ENCODE measurements around the gene CKS1B.

CKS1B gene

DNA sequence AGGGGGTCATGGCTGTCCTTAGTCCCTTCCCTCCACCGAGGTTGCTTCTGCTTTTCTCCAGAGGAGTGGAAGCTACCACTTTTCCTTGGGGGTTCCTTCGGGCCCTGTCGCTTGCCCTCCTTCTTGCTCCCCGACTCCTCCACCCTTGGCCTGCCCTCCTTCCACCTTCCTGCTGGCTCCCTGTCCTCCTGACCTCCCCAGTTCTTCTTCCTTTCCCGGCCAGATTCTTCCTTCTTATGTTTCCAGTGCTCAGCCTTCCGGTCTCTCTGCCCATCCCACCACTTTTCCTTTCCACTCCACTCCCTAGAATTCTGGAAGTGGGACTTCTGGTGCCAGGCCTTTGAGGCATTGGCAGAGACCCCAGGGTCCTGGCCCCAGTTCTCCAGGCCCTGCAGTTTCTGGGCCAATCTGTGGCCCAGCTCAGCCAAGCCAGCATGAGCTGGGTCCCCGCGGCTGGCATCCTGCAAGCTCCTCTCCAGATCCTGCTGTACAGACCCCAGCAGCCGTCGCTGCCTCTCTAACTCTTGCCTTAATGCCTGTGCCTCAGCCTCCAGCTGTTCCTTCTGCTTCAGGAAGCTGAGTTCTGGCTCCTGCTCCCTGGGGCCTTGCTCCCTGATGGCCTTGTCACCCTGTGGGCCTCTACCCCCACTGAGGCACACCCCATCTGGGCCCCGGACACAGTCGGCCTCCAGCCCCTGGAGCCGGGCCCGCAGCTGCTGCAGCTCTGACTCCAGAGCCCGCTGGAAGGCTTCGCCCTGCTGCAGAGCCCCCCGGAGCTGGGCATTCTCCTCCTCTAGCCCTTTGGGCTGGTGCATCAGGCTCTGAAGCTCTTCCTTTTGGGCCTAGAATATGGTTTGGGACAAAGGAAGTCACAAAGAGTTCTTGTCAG lies 28.3 kb upstream of the CKS1B start:
- DNase-seq = no peak

DNA sequence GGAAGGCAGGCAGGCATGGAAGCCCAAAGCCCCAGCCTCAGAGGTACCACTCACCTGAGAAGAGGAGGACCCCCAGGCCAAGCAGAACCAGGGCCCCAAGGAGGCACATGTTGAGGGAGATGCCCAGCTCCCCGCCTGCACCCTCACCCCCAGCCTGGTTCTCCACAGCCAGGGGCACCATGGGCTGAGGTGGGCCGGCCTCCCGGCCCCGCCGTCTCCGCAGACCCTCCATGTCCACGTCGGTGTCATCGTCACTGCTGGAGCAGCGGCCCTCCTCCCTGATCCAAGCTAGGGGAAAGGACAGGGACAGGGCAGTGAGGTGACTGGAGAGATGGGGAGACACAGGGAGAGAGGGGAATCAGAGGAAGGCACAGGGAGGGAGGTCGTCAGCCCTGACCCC lies 26.4 kb upstream of the CKS1B start:
- no peak for DNase-seq

DNA sequence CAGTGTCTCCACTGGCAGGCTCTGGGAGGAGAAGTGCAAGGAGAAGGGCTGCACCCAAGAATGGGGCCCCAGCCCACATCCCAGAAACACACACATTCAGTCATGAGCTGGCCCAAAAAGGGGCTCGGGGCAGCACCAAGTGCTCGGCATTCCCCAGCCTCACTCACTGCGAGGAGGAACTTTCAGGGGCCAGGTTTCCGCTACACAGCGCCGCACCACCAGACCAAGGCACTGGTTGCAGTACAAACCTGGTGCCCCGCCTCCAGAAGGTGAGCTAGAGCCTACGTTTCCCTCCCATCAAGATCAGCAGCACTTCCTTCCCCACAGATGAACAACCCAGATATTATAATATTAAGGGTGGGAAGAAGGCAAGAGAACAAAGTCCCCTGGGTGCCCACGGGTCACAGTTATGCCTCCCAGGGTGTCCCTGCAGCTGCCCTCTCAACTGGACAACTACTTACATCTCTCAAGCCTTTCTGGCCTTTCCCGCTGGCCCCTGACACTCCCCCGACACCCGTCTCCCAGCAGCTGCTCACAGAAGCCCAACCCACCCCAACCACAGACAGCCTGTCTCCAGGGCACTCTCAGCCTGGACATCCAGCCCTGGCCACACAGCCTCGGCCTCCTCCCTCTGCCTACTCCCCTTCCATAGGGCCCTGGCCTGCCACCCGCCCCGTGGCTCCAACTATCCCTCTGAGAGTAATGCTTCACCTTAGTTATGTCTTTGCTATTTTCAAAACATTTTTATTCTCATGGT lies 22.4 kb upstream of the CKS1B start:
- DNase-seq = no peak

DNA sequence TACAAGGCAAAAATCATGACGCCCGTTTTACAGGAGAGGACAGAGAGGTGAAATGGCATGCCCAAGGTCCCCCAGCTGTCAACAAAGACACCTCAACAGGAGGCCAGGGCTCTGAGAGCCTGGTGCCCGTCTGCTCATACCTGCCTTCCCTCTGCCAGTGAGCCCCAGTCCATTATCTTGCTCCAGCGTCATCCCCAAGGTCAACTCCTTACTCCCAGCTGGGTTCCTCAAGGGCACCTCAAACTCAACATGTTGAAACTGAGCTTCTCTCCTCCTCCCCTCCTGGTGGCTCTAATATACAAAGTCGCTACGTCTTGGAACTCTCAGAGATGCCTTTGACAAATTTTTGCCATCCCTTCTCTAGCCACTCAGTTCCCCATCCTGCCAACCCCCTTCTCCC lies 21.8 kb upstream of the CKS1B start:
- DNase-seq = no peak

DNA sequence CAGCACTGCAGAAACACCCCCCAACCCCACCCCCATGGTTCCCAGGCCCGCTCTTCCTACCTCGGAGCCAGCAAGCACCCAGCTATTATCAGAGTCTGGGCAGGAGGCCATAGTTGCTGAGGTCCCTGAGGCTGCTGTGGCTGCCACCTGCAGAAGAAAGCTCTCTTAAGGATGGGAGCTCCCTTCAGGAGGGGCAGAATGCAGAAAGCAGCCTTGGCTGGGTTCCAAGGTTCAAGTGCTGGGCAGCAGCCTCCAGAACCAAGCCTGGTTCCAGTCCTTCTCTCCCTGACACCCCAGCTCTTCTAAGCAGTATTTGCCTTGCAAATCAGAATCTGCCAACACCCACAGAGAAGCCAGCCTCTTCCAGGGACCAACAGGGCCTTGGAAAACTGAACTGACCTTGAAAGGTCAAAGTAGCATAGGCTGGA lies 20.9 kb upstream of the CKS1B start:
- no peak for DNase-seq

DNA sequence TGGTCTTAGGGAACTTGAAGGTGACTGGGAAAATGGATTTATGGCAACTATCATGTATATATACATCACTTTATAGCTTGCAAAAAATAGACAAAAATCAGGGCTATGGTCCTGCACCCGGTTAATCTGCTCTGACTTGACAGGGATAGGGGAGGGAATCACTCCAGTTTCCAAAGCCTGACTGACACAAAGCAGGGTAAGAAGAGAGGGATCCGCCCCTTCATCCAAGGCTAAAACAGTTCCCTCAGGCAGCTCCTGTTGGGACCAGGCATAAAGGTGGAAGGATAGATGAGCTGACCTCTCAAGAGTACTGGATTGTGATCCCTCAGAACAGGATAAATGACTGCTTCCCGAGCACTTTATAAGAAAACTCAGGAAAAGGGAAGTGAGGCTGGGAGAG lies 19.9 kb upstream of the CKS1B start:
- DNase-seq = no peak

DNA sequence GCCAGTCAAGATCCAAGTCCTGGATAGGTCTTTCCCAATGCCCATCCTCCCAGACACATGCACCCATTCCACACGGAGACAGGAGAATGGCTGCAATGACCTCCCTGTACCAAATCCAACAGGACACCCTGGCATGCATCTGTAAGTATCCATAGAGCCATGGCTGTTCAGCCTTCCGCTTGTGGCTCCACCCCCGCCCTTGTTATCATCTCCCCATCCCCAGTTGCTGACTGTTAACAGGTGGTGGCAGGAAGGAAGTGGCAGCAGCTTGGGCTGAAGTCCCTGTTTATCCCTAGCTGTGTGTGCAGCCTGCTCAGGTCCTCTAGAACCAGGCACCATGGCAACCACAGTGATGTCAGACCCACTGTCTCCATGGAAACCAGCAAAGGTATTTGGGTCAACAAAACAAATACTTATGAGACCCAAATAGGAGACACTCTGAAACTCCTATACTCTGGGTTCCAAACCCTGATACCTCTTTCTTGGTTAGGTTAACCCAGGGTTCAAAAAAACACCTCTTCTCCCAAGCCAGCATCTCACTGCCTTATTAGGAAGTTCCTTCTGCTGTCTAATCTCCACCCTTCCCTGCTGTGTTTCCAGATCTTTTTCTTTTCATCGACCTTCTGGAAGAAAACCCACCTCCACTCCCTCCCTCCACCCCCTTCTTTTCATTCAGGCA lies 19.3 kb upstream of the CKS1B start:
- peak; percentile 63 to 73 for DNase-seq

DNA sequence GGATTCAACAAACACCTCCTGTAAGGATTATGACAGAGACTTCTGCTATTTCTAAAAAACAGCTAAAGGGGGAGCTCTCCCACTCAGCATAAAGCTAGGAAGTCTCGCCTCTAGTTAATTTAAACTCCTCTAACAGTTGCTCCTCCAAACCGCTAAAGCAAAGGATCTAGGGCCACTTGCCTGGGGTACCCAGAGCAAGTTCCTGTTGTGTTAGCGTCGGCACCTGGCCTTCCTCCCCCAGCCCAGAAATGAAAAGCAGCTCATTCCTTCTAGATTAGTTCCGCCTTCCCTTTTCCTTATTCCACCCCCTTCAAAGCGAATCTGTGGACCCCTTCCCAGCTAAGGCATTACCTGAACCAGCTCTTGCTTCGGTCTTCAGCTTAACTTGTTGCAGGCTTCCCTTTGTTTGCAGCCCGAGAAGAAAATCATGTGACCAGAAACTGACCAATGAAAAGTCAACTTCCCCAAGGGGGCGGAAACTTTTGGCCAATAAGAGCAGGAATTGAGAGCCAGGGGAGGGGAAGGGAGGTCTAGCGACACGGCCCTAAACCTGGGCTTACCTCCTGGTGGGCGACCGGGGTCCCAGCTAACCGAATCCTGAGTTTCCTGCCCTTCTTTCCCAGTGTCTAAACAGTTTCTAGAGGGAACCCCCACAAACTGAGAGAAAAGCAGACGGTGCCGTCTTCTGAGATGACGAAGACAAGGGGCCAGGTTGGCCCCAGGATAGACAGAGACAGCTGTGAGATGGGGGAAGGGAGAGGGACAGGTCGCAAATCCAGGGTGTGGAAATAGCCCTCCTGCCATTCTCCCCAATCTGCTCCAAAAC lies 18.6 kb upstream of the CKS1B start, which contains the start of gene PBXIP1:
PBXIP1 (minus strand) TSS at position 382 of the 826 bp plus-strand sequence. CDS start 2,378 bp downstream, outside the sequence.
- peak; percentile 63 to 76 for DNase-seq

DNA sequence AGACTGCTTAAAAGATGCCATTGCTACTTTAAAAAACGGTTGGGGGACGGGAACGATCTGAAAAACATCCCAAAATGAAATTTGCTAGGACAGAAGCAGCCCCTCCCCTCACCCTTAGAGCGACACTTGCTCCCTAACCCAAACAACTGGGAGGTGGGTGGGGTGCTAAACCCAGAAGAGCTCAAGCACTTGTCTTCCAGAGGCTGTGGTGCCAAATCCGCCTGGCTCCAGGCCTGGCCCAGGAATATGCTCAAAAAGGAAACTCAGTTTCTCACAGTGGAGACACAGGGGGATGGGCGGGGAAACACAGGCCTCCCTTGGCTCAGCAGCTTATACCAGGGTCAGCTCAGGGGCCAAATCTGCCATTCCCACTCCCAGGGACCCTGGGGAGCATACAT lies 17.9 kb upstream of the CKS1B start:
- no peak for DNase-seq

DNA sequence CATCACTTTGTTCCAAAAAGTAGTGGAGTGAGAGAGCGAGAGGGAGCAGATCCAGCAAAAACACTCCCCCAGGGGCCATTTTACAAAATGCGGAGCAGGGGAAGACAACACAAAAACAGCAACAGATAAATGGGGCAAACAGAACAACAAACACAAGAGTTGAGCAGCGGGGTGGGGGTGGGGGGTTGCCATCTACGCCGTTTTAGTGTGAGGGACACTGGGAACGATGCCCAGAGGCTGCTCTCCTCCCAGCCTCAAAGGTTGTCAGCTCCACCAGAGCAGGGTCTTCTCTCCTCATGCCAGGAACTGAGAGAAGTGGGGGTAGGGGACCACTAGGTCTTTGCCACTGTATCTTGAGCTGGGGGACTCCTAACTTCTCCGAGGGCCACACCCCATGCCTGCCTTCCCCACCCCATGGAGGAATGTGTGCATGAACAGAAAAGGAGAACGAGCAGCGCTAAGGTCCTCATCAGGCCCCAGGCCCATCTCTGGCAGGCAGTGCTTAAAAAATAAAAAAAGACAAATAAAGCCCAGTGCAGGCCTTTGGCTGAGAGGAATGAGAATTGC lies 17.3 kb upstream of the CKS1B start:
- DNase-seq = no peak

DNA sequence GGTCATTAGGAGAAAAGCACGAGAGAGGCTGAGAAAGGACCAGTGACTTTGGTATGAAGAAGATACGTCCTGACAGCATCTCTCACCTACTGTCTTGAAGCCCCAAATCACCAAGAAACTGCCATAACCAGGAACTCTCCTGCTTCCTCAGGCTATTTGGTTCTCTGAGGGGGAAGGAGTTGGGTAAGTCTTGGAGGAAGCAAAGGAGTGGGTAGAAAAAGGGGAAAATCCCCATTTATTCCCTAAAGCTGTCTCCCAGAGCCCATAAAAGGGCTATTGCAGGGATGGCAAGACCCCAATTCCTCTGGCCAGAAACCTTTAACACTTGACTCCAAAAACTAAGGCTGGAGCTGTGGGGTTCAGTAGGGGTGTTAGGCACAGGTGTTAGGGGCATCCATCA lies 16.4 kb upstream of the CKS1B start:
- DNase-seq = no peak

DNA sequence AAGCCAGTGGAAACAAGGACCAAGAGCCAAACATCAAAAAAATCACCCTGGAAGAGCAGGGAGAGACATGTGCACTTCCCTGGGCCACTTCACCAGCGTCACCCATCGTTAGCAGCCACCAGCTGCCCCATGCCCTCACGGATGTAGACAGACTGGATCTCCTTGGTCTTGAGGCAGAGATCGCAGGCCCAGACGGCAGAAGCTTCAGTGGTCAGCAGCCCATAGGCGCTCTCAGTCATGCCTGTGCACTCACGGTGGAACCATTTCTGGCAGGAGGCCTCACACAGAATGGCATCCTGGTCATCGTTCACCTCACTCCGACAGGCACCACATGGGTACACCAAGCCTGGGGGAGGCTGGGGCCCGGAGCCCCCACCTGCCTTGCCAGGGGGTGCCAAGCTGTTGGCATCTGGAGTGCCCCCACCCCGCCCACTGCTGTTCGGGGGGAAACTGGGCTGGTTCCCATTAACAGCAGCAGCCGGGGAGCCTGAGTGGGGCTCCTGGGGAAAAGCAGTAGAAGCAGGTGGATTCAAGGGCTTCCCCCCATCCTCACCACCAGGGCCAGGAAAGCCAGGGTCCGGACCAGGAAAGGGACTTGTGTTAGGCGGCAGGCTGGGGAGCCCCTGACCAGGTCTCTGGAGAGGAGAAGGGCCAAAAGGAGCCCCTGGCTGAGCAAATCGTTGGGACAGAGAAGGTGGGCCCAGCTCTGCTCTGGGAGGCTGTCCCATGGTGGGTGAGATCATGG lies 15.6 kb upstream of the CKS1B start:
- no peak for DNase-seq

DNA sequence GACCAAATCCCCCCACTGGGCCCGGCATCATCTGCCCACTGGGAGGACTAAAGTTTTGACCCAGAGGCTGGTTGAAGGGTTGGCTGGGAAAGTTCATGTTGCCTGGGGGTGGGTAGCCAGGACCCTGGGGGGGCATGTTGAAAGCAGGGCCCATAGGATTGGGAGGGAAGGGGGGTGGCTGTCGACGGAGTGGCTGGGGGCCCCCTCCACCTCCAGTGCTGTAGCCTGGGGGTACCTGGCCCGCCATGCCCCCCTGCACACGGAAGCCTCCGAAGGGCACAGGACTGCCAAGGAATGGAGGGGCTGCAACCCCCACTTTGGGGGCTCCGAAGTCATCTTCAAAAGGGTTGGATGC lies 15.1 kb upstream of the CKS1B start:
- no peak for DNase-seq

DNA sequence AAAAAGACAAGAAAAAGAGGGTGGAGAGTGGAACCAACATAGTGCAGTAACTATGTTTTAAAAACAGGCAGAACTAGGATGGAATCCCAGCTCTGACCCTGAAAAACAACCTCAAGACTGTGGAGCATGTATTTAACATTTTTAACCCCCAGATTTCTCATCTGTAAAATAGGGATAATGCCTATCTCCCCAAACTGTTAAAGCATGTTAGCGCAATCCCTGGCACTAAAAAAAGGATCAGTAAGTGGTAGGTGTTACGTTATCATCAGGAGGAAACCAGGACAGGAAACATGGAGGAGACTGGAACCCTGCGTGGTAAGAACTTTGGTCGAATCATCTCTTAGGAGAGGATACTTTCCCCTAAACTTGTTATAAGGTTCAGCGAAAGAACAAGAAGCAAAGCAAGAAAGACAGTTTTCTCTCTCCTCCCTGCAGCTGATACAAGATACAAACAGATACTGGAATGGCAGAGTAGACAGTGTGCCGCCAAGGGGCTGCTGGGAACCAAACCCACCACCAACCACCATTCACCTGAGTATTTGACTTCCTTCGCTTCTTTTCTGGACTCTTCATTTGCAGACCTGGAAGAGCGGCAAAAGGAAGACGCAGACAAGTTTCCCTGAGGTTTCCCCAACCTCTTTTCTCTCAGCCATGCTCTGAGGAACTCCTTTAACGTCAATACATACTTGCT lies 13.9 kb upstream of the CKS1B start:
- no peak for DNase-seq

DNA sequence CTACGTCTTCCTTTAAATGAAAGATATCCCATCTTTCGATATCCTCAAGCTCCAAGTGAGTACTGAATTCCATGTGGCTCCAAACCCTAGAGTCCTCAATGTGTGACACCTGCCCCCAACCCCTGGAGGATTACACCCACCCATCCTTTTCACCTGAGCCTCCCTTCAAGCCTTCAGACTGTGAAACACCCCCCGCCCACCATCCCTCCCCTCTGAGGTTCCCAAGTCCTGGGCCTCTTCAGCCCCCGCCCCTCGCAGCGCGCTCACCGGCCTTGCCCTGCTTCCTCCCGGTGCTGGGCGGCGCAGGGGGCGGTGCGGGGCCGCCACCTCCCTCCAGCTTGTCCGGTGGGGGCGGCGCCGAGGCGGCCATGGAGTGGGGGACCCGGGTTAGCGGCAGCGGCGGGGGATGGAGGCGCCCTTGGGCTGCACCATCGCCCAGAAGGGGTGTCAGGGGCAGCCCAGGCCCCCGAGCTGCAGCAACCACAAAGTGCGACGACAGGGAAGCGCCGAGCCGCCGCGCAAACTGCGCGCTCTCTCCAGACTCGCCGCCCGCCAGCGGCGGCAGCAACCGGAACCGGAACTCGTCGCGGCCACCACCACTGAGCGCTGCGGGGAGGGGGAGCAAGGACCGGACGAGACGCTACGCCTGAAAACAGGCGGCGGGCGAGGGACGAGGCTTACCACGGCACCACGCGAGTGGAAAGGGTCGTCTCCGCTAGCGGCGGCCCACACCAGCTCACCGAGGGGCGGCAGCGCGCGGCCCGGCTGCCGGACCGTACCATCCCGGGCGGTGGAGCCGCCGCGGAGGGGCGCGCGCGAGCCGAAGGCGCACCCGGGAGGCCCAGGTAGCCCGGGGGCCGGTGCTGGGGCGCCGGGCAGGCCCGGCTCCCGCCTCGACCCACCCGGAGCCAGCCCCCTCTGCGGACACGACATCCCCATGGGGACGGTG lies 13.0 kb upstream of the CKS1B start, which contains the start of gene PYGO2:
PYGO2 (minus strand) TSS at position 576 of the 949 bp plus-strand sequence; CDS start at position 370, 206 bp downstream.
- DNase-seq = peak; percentile 75 to 76

DNA sequence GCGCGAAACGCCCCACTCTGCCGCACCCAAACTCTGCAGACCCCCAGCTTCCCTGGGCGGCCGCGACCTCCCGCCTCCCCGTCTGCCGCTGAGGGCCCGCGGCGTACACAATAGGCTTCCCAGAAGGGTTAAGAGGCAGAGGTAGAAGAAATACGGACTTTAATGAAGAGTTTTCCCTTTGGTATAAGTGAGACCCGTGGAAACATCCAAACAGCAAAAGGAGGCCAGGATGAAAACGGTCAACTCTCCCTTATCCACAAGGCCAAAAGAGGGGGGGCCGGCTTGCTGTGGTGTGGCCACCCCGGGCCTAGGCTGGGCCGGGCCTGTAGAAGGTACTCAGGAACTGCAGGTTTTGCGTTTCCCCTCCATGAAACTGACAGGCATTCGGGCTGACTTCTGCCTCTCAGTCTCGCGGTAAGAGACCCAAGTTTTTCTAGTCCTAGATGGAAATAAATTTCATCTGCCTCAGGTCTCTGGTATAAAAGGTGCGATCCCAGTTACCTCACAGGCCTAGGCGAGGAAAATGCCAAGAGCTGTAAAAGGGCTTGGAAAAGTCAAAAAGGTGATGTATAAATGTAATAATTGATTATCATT lies 12.2 kb upstream of the CKS1B start:
- DNase-seq = no peak

DNA sequence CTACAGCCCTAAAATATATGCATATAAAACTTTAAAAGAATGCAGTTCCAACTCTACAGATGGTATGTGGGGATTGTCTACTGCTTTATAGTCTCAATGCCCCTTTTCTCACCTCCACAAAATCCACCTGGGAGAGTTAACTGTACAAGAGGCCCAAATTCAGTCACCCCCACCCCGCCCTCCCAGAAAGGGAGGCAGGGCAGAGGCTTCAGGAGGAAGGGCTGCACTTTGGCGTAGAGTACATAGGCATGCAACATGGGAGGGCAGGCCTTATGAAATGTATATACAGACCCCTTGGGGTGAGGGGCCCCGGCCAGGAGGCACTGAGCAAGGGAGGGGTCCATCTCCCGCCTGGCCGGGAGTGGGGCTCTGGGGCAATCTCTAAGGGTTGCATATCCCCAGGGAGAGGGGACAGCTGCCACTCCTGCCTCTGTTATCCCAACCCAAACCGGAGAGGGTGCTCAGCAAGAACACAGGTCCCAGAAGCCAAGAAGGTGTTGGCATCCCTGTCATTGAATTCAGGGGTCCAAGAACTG lies 11.6 kb upstream of the CKS1B start:
- DNase-seq = no peak

DNA sequence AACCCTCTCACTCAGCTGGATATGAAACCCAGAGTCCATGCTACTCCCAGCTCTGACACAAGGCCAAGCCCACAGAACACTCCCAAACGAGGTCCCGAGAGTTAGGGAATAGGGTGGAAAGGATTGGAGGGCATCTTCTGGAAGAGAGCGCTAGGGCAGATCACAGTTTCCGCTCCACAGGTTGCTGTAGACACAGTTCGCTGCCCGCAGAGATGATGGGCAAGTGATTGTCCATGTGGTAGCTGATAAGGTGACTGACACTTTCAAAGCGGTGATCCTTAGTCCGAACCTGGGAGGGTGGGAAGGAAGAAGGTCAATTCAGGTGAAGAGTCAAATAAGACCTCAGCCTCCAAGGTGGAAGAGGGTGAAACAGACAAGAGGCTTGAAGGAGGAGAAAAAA lies 10.8 kb upstream of the CKS1B start:
- no peak for DNase-seq

DNA sequence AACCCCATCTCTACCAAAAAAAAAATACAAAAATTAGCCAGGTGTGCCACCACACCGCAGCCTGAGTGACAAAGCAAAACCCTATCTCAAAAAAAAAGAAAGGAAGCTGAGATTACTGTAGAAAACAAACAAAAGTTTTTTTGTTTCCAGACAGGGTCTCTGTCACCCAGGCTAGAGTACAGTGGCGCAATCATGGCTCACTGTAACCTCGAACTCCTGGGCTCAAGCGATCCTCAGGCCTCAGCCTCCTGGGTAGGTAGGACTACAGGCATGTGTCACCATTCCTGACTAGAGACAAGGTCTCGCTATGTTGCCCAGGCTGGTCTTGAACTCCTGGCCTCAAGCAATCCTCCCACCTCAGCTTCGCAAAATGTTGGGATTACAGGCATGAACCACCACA lies 10.1 kb upstream of the CKS1B start:
- no peak for DNase-seq

Data from stimulated activated CD4-positive, alpha-beta T cell treated with anti-CD3 and anti-CD28 coated beads, Interleukin-2, amount 100 ng/mL, for 48 hours (primary cell).